SJCRH30 (cell line): ENCODE data around the gene ZNF41. TPM values are rescaled to one million over a fixed set of nuclear protein-coding genes. Genes with fewer than 3 reads are reported as not detected.
"Not testable (repeated sequence)": the region's sequence is repeated elsewhere in the genome, so short reads cannot be mapped to it uniquely, and the experiment has no call there.

ENCODE experiments used
- DNase-seq, 2 experiments: peaks; one replicate each; pipeline ENCODE4 v3.0.0-alpha.2; 2015 to 2020
- H3K27ac ChIP-seq: fragments of 250-450 bp; sonication (Bioruptor Pico); 2 replicates; pipeline ENCODE4 v1.5.1; 2020; ENCODE audit warnings: mild to moderate bottlenecking, moderate library complexity
- H3K27me3 ChIP-seq: fragments of 250-450 bp; sonication (Bioruptor Pico); 2 replicates; pipeline ENCODE4 v1.5.1; 2020; ENCODE audit warnings: mild to moderate bottlenecking, moderate library complexity
- H3K36me3 ChIP-seq: fragments of 250-450 bp; sonication (Bioruptor Pico); 2 replicates; pipeline ENCODE4 v1.5.1; 2020; ENCODE audit warnings: mild to moderate bottlenecking, moderate library complexity
- H3K4me1 ChIP-seq: fragments of 250-450 bp; sonication (Bioruptor Pico); 2 replicates; pipeline ENCODE4 v1.5.1; 2020; ENCODE audit warnings: mild to moderate bottlenecking, moderate library complexity
- H3K4me3 ChIP-seq: fragments of 250-450 bp; sonication (Bioruptor Pico); 2 replicates; pipeline ENCODE4 v1.5.1; 2020; ENCODE audit warnings: mild to moderate bottlenecking, moderate library complexity
- H3K9me3 ChIP-seq: fragments of 250-450 bp; sonication (Bioruptor Pico); replicated peaks from 2 replicates; pipeline ENCODE4 v1.5.1; 2020; ENCODE audit warnings: mild to moderate bottlenecking, moderate library complexity
- total RNA-seq: library from RNA; depleted of rRNA; stranded (reverse); fragments of >200 nt; shearing (Covaris generic); gene quantifications from 2 replicates; pipeline ENCODE4 v1.2.3, GENCODE V29; 2014; rRNA removed

The ZNF41 gene
- total RNA-seq: 7.2 and 8.4 TPM in 2 replicates

DNA sequence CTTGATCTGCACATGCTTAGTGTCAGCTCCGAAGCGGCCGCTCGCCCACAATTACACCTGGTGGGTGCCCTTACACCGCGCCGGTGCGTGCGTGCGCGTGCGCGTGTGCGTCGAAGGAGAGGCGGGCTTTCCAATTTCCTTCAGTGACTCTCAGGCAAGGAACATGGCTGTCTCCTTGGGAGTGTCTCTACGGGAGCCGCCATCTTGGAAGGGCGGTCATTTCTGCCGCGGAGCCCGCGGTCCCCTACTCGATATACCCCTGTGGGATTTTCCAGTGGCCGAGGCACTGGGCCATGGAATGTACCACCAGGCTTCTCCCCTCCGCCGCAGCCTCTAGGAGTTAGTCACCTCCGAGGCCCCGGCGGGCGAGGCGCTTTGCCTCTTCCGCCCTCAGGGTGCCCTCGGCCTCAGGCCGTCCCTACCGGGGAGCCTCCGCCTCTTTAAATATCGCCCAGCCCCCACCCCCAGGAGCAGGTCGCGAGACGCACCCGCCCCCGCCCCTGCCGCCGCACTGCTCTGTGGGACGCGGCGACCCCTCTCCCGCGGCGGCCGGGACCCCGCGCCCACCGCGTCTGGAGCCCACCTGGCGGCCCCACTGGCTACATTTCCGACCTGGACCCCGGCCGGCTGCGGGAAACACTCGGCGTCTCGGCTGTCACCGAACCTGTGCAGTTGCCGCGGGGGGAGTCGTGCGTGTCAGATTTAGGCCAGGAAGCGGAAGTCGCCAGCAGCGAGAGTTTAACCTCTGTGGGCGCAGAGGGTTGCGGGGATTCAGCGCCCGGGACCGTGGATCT lies at the start of gene ZNF41:
TSS of gene ZNF41 (minus strand) at position 711 of the 794 bp plus-strand sequence. CDS start 15,741 bp downstream, outside the sequence.
- peak; percentile 74 to 79 for DNase-seq
- H3K27me3 ChIP-seq: no peaks in the 10 kb centered on the region
- H3K4me3 ChIP-seq: peak within 1 kb of the TSS; percentile 74

DNA sequence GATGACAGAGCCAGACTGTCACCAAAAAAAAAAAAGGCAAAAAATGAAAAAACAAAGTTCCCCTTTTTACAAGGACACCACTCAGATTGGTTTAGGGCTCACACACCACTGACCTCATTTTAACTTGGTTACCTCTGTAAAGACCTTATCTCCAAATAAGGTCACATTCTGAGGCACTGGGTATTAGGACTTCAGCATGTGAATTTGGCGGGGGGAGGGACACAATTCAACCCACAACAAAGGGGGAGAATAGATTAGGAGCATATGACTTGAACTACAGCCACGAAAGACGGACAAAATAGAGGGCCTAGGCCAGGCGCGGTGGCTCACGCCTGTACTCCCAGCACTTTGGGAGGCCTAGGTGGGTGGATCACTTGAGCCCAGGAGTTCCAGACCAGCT lies 47.0 kb upstream of the ZNF41 start:
- no peak for DNase-seq
- Histone ChIP-seq H3K4me3 (no peak overlapping the region), H3K27ac (no peak overlapping the region), H3K27me3 (no peaks in the 10 kb centered on the region), H3K4me1 (no peaks in the 10 kb centered on the region), H3K36me3 (no peaks in the 10 kb centered on the region), H3K9me3 (no peaks in the 10 kb centered on the region)

More for the DNA sequence above, at the start of gene ZNF41:
- no peaks in the 10 kb centered on the region for H3K9me3 ChIP-seq
- no peaks in the 10 kb centered on the region for H3K4me1 ChIP-seq
- no peaks in the 10 kb centered on the region for H3K36me3 ChIP-seq
- peak within 1 kb of the TSS; percentile 94 for H3K27ac ChIP-seq

DNA sequence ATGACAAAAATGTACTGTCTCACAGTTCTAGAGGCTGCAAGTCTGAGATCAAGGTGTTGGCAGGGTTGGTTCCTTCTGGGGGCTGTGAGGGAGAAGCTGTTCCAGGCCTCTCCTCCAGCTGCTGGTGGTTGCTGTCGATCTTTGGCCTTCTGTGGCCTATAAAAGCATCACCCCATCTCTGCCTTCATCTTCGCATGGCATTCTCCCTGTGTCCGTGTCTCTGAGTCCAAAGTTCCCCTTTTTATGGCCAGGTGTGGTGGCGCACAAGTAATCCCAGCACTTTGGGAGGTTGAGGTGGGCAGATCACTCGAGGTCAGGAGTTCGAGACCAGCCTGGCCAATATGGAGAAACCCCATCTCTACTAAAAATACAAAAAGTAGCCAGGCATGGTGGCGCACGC lies 46.5 kb upstream of the ZNF41 start:
- Histone ChIP-seq H3K4me3 (no peak overlapping the region), H3K9me3 (no peaks in the 10 kb centered on the region)

DNA sequence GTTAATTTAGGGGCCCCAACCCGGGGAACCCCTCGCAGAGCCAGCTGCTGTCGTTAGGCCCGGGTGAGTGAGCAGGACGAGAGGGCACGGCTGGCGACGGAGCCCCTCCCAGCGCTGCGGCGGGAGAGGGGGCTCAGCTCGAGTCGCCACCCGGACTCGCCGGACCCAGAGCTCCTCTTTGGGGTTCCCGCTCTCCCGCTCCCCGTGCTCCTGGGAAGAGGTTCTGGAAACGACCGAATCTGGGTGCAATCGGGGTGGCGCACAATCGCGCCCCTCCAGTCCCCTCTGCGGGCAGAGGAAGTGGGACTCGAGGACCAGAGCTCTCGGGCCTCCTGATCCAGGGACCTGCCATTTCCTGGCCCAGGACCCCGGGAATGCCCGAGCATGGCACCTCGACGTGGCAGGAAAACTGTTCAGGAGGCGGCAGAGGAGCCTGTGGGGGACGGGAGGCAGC lies 40.7 kb upstream of the ZNF41 start:
- no peaks in the 10 kb centered on the region for H3K9me3 ChIP-seq
- no peaks in the 10 kb centered on the region for H3K27me3 ChIP-seq
- no peak for DNase-seq
- peak overlapping the region; percentile 36 for H3K27ac ChIP-seq
- peak overlapping the region; percentile 62 for H3K4me3 ChIP-seq
- H3K4me1 ChIP-seq: no peaks in the 10 kb centered on the region
- no peaks in the 10 kb centered on the region for H3K36me3 ChIP-seq

More for the DNA sequence above, 46.5 kb upstream of the ZNF41 start:
- no peaks in the 10 kb centered on the region for H3K36me3 ChIP-seq
- no peaks in the 10 kb centered on the region for H3K4me1 ChIP-seq
- DNase-seq: no peak
- H3K27ac ChIP-seq: no peak overlapping the region
- H3K27me3 ChIP-seq: no peaks in the 10 kb centered on the region

DNA sequence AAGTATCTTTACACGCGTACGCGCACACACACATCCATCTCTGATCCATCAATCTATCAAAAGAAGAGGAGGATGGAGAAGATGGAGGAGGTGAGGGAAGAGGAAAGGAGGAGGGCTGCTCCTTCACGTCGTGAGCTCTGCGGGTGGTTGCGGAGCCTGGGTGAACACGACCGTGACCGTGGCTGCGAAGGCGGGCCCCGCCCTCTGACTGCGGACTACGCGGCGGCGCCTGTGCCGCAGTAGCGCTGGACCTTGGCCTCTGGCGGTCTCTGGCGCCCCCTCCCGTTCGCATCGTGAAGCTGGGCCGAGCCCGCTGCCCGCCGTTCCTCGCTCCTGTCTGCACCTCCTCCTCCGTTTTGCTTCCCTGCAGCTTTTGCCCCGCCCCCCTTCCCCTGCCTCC lies 40.3 kb upstream of the ZNF41 start:
- Histone ChIP-seq H3K4me1 (no peaks in the 10 kb centered on the region), H3K27me3 (no peaks in the 10 kb centered on the region), H3K9me3 (no peaks in the 10 kb centered on the region), H3K4me3 (peak overlapping the region; percentile 62), H3K36me3 (no peaks in the 10 kb centered on the region), H3K27ac (no peak overlapping the region)
- DNase-seq: peak; percentile 68 to 80

GRCh38 chrX:47518144-47518543 lies 35.1 kb upstream of the ZNF41 start:
- Histone ChIP-seq H3K36me3 (no peaks in the 10 kb centered on the region), H3K4me3 (no peak overlapping the region)
- DNase-seq: no peak

DNA sequence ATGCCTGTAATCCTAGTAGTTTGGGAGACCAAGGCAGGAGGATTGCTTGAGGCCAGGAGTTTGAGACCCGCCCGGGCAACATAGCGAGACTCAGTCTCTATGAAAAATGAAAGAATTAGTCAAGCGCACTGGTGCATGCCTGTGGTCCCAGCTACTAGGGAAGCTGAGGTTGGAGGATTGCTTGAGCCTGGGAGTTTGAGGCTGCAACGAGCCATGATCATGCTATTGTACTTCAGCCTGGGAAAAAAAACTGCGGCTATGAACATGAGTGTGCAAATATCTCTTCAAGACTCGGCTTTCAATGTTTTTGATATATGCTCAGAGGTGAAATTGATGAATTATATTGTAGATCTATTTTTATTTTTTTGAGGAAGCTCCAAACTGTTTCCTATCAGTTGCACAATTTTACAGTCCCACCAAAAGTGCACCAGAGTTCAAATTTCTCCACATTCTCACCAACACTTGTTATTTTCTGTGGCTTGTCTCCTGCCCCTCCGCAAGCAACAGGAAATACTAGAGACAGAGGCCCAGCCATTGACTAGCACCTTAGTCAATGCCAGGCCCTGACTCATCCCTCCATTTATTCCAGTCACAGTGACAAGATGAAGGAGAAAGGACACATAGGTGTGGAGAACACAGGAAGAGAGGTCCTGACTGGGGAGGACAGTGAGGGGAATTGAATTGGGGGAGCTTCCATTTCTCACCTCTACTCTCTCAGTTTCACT lies 33.1 kb upstream of the ZNF41 start:
- no peak overlapping the region for H3K4me3 ChIP-seq
- no peaks in the 10 kb centered on the region for H3K27me3 ChIP-seq
- no peaks in the 10 kb centered on the region for H3K36me3 ChIP-seq
- no peaks in the 10 kb centered on the region for H3K9me3 ChIP-seq
- DNase-seq: no peak
- H3K4me1 ChIP-seq: no peaks in the 10 kb centered on the region
- no peak overlapping the region for H3K27ac ChIP-seq

More at GRCh38 chrX:47518144-47518543, 35.1 kb upstream of the ZNF41 start:
- Histone ChIP-seq H3K4me1 (no peaks in the 10 kb centered on the region), H3K9me3 (no peaks in the 10 kb centered on the region), H3K27ac (no peak overlapping the region), H3K27me3 (no peaks in the 10 kb centered on the region)

DNA sequence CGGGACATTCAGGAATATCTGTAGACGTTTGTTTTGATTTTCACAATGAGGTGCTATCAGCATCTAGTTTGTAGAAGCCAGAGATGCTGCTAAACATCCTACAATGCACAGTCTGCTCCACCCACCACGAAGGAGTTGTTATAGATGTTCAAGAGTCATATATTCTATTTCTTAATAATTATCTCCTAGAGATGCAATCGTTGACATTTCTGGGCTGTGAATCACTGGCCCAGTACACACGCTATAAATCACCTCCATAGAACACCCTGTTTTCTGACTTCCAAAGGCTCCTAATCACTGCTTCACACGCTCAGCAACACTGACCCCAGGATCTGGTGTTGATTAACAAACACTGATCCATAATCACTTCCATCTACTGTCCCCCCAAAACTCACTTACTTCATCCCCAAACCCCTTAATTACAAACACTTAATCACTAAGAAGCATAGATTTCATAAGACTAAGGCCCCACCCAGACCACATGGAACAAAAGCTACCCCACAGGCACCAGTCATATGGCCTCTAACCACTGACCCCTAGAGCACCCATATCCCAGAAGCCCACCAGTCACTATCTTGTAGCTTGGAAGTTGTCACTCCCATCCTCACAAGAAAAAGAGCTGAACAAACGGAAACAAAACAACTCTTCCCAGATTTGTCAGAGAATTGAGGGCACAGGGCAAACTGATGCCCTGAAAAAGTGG lies 31.7 kb upstream of the ZNF41 start:
- Histone ChIP-seq H3K27me3 (no peaks in the 10 kb centered on the region), H3K36me3 (no peaks in the 10 kb centered on the region), H3K27ac (no peak overlapping the region), H3K9me3 (no peaks in the 10 kb centered on the region), H3K4me1 (no peaks in the 10 kb centered on the region), H3K4me3 (no peak overlapping the region)
- DNase-seq: no peak

GRCh38 chrX:47513034-47513965 lies 30.3 kb upstream of the ZNF41 start:
- H3K9me3 ChIP-seq, H3K36me3 ChIP-seq, H3K27me3 ChIP-seq, H3K27ac ChIP-seq, H3K4me1 ChIP-seq: not testable (repeated sequence)
- DNase-seq: peak; percentile 5 to 12
- peak overlapping the region; percentile 54 for H3K4me3 ChIP-seq

GRCh38 chrX:47512383-47512782 lies 29.4 kb upstream of the ZNF41 start:
- not testable (repeated sequence) for DNase-seq

DNA sequence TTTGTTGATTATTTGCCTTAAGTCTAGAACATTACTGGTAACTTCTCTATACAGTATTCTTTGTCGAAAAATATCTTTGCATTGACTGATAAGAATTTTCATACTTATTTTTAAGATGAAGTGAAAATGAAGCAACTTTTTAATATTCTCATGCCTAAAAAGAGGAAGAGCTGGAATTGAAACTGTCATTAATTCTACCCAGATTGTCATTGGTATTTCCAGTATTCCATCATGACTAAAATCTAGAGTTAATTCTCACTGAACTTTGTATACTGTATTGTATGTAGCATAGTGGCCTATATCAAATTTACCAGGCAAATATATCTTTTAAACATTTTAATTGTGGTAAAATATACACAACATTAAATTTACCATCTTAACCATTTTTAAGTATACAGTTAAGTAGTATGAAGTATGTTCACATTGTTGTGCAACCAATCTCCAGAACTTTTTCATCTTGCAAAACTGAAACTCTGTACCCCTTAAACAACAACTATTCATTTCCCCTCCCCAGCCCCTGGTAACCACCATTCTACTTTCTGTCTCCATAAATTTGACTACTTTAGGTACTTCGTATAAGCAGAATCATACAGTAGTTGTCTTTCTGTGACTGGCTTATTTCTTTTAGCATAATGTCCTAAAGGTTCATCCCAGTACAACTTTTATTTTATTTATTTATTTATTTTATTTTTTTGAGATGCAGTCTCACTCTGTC lies 24.3 kb upstream of the ZNF41 start:
- H3K4me3 ChIP-seq: no peak overlapping the region
- no peaks in the 10 kb centered on the region for H3K4me1 ChIP-seq
- H3K27ac ChIP-seq: no peak overlapping the region
- no peak for DNase-seq
- no peaks in the 10 kb centered on the region for H3K9me3 ChIP-seq
- H3K36me3 ChIP-seq: no peaks in the 10 kb centered on the region
- H3K27me3 ChIP-seq: no peaks in the 10 kb centered on the region

More at GRCh38 chrX:47512383-47512782, 29.4 kb upstream of the ZNF41 start:
- not testable (repeated sequence) for H3K4me3 ChIP-seq, H3K9me3 ChIP-seq, H3K4me1 ChIP-seq, H3K27ac ChIP-seq, H3K36me3 ChIP-seq, H3K27me3 ChIP-seq

DNA sequence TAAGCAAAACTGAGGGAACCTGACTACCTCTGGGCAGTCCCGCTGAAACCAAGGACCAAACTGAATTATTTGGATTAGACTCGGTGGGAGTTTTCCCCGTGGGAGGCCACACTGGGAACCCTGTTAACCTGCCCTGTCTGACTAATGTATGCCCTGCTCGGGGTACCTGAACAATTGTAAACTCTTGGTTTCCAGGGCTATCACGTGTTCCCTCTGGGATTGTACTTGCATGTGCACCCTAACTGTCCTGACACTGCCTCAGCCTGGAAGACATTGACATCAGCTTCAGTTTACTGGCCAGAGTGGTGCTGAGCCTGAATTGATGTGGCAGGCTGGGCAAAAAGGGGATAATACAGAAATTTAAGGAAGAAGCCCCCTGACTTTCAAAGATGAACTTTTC lies 20.1 kb upstream of the ZNF41 start:
- H3K4me3 ChIP-seq: no peak overlapping the region
- H3K27me3 ChIP-seq: no peaks in the 10 kb centered on the region
- no peak for DNase-seq
- peaks cover 9% of the 10 kb centered on the region for H3K4me1 ChIP-seq
- H3K27ac ChIP-seq: no peak overlapping the region
- H3K9me3 ChIP-seq: no peaks in the 10 kb centered on the region
- no peaks in the 10 kb centered on the region for H3K36me3 ChIP-seq

- no peak overlapping the region for H3K4me3 ChIP-seq
- DNase-seq: no peak
- peaks cover 9% of the 10 kb centered on the region for H3K4me1 ChIP-seq
- no peaks in the 10 kb centered on the region for H3K27me3 ChIP-seq
- no peaks in the 10 kb centered on the region for H3K36me3 ChIP-seq
- no peaks in the 10 kb centered on the region for H3K9me3 ChIP-seq
- H3K27ac ChIP-seq: no peak overlapping the region
Measured at GRCh38 chrX:47502316-47503125, 19.5 kb upstream of the ZNF41 start.
